IMR-90 (cell line): ENCODE results near the gene CST7. TPM values are rescaled to one million over a fixed set of nuclear protein-coding genes. Genes with fewer than 3 reads are reported as not detected.

Source experiments
- ATAC-seq: fragments of 200-7000 bp; cut with Tn5 transposase; 2 replicates; pipeline ENCODE4 v1.9.1; 2020; ENCODE audit warnings: low read depth, mild to moderate bottlenecking, moderate library complexity
- BruUV-seq: library from RNA; stranded (reverse); fragments of 400-500 nt; replicated peaks from 2 replicates; lab custom pipeline; 2021; lab: Mats Ljungman, UMichigan
- CTCF ChIA-PET: fragments of 300-600 bp; formaldehyde crosslinking; extraction: SDS; loops from one replicate; lab custom pipeline; 2021; ENCODE audit warnings: antibody characterized with exemption; lab: Yijun Ruan, JAX
- POLR2A ChIA-PET: fragments of 300-600 bp; sonication (Branson Sonifier 250); formaldehyde crosslinking; loops from one replicate; lab custom pipeline; 2022; ENCODE audit warnings: antibody characterized with exemption; ENCODE audit not compliant: unreplicated experiment; lab: Charles Lee
- DNase-seq: peaks from one replicate; pipeline ENCODE4 v3.0.0; 2013
- H2AFZ ChIP-seq: replicated peaks from 2 replicates; pipeline ENCODE3; 2013; ENCODE audit warnings: low read length, mild to moderate bottlenecking; ENCODE audit not compliant: poor library complexity
- H2AK5ac ChIP-seq: 2 replicates; pipeline ENCODE4 v1.6.1; 2013; ENCODE audit warnings: low read depth, low read length, inconsistent platforms
- H2AK9ac ChIP-seq: replicated peaks from 2 replicates; pipeline ENCODE3; 2013; ENCODE audit warnings: mild to moderate bottlenecking, low read depth, low read length, moderate library complexity; ENCODE audit not compliant: poor library complexity
- H2BK120ac ChIP-seq: 2 replicates; pipeline ENCODE4 v1.6.1; 2013; ENCODE audit warnings: low read depth, low read length, inconsistent platforms
- H2BK15ac ChIP-seq: 3 replicates; pipeline ENCODE4 v1.6.1; 2013; ENCODE audit warnings: low read depth, low read length, inconsistent platforms
- H2BK20ac ChIP-seq: 2 replicates; pipeline ENCODE4 v1.6.1; 2013; ENCODE audit warnings: low read depth, mild to moderate bottlenecking, inconsistent platforms, low read length, moderate library complexity
- H2BK5ac ChIP-seq: 2 replicates; pipeline ENCODE4 v1.6.1; 2013; ENCODE audit warnings: mild to moderate bottlenecking, low read depth, low read length, inconsistent platforms; ENCODE audit not compliant: poor library complexity, severe bottlenecking
- H3K14ac ChIP-seq: replicated peaks from 2 replicates; pipeline ENCODE4 v1.6.1; 2013; ENCODE audit warnings: low read depth, low read length, inconsistent platforms
- H3K18ac ChIP-seq: 2 replicates; pipeline ENCODE4 v1.6.1; 2013; ENCODE audit warnings: low read depth, low read length, control low read depth
- H3K23ac ChIP-seq: 2 replicates; pipeline ENCODE4 v1.6.1; 2013; ENCODE audit warnings: low read depth, low read length, inconsistent platforms
- H3K27ac ChIP-seq: 2 replicates; pipeline ENCODE4 v1.5.1; 2013; ENCODE audit warnings: mild to moderate bottlenecking, control low read depth, low read length; ENCODE audit not compliant: insufficient read depth
- H3K27me3 ChIP-seq: 2 replicates; pipeline ENCODE4 v1.6.1; 2013; ENCODE audit warnings: low read length; ENCODE audit not compliant: control insufficient read depth, insufficient read depth
- H3K36me3 ChIP-seq: 2 replicates; pipeline ENCODE4 v1.6.1; 2013; ENCODE audit warnings: low read length, mixed read lengths; ENCODE audit not compliant: control insufficient read depth, insufficient read depth
- H3K4ac ChIP-seq: 2 replicates; pipeline ENCODE4 v1.6.1; 2013; ENCODE audit warnings: low read depth, low read length, inconsistent platforms
- H3K4me1 ChIP-seq: 2 replicates; pipeline ENCODE4 v1.6.1; 2013; ENCODE audit warnings: low read length, mixed read lengths; ENCODE audit not compliant: control insufficient read depth, insufficient read depth
- H3K4me2 ChIP-seq: 2 replicates; pipeline ENCODE4 v1.6.1; 2013; ENCODE audit warnings: low read depth, mild to moderate bottlenecking, control low read depth, low read length, moderate library complexity
- H3K4me3 ChIP-seq: 2 replicates; pipeline ENCODE4 v1.5.1; 2013; ENCODE audit warnings: low read depth, mild to moderate bottlenecking, control low read depth, low read length, moderate library complexity; ENCODE audit not compliant: insufficient read depth
- H3K56ac ChIP-seq: 2 replicates; pipeline ENCODE4 v1.6.1; 2013; ENCODE audit warnings: low read length, inconsistent platforms; ENCODE audit not compliant: insufficient read depth; ENCODE audit errors: extremely low read depth
- H3K79me1 ChIP-seq, 2 experiments: 2 replicates each; pipeline ENCODE4 v1.6.1; 2013; ENCODE audit warnings: low read length in 2 of 2, inconsistent platforms in 1 of 2, low read depth in 1 of 2
- H3K9ac ChIP-seq: 2 replicates; pipeline ENCODE4 v1.6.1; 2013; ENCODE audit warnings: low read depth, low read length, control low read depth
- H3K9me1 ChIP-seq: 2 replicates; pipeline ENCODE4 v1.6.1; 2013; ENCODE audit warnings: low read length, inconsistent platforms; ENCODE audit not compliant: insufficient read depth
- H3K9me3 ChIP-seq: 2 replicates; pipeline ENCODE4 v1.6.1; 2013; ENCODE audit warnings: low read length; ENCODE audit not compliant: control insufficient read depth, insufficient read depth
- H4K20me1 ChIP-seq: 2 replicates; pipeline ENCODE4 v1.6.1; 2013; ENCODE audit warnings: low read length, inconsistent platforms; ENCODE audit not compliant: insufficient read depth
- H4K5ac ChIP-seq: 2 replicates; pipeline ENCODE4 v1.6.1; 2013; ENCODE audit warnings: mild to moderate bottlenecking, low read depth, low read length, control low read depth
- H4K8ac ChIP-seq, 2 experiments: 2 replicates each; pipeline ENCODE4 v1.6.1; 2013; ENCODE audit warnings: low read depth in 2 of 2, low read length in 2 of 2, control low read depth in 1 of 2, inconsistent platforms in 1 of 2
- H4K91ac ChIP-seq: 2 replicates; pipeline ENCODE4 v1.6.1; 2013; ENCODE audit warnings: low read depth, low read length, inconsistent platforms; ENCODE audit not compliant: insufficient read depth
- CEBPB ChIP-seq: IDR thresholded peaks from 2 replicates; pipeline ENCODE4 v1.6.1; 2012; ENCODE audit warnings: low read depth, low read length, improper control_type of control experiment
- CHD1 ChIP-seq: IDR thresholded peaks from 2 replicates; pipeline ENCODE4 v1.6.1; 2012; ENCODE audit warnings: low read depth, low read length, improper control_type of control experiment
- MXI1 ChIP-seq: IDR thresholded peaks from 2 replicates; pipeline ENCODE4 v1.6.1; 2012; ENCODE audit warnings: low read depth, mild to moderate bottlenecking, low read length, moderate library complexity, borderline replicate concordance
- NFE2L2 ChIP-seq: fragments of 150-350 bp; IDR thresholded peaks from 2 replicates; pipeline ENCODE4 v1.6.1; 2016; ENCODE audit warnings: low read depth, mild to moderate bottlenecking, low read length
- RAD21 ChIP-seq: IDR thresholded peaks from 2 replicates; pipeline ENCODE4 v1.6.1; 2012; ENCODE audit warnings: low read length, improper control_type of control experiment
- RCOR1 ChIP-seq: IDR thresholded peaks from 2 replicates; pipeline ENCODE4 v1.6.1; 2012; ENCODE audit warnings: mild to moderate bottlenecking, low read length, improper control_type of control experiment; ENCODE audit not compliant: insufficient replicate concordance
- RFX5 ChIP-seq: IDR thresholded peaks from 2 replicates; pipeline ENCODE4 v1.8.0; 2012; ENCODE audit warnings: low read depth, mild to moderate bottlenecking, low read length, moderate library complexity
- SMC3 ChIP-seq: fragments of 150-350 bp; IDR thresholded peaks from 2 replicates; pipeline ENCODE4 v1.6.1; 2016; ENCODE audit warnings: low read depth, mild to moderate bottlenecking, antibody characterized with exemption, low read length, moderate library complexity
- WGBS, 2 experiments: methylation state at CpG; one replicate each; pipeline versions ENCODE4 v1.1.5 to v1.1.7; 2013; ENCODE audit warnings: missing lambda C conversion rate in 2 of 2; ENCODE audit not compliant: insufficient read length in 1 of 2; ENCODE audit errors: extremely low coverage in 2 of 2; 5-methylcytosine and 5-hydroxymethylcytosine counted together
- dilution Hi-C: fragments of 300-500 bp; cut with HindIII; formaldehyde crosslinking; loops from one replicate; pipeline ENCODE4 v1.14.3; 2018; ENCODE audit warnings: low sequenced_read_pairs; ENCODE audit not compliant: unreplicated experiment
- in situ Hi-C: fragments of 300-500 bp; cut with MboI; formaldehyde crosslinking; loops from 3 replicates; pipeline ENCODE4 v1.14.3; 2019; ENCODE audit warnings: low sequenced_read_pairs, inconsistent platforms, mixed read lengths
- intact Hi-C: fragments of 100-400 bp; cut with micrococcal nuclease; formaldehyde crosslinking; loops from 2 replicates; pipeline ENCODE4 v1.10.0; 2022
- polyA plus RNA-seq, 3 experiments: library from polyadenylated mRNA; depleted of rRNA; stranded (reverse); fragments of >200 nt; gene quantifications; 2 replicates each; pipeline ENCODE4 v1.2.3, GENCODE V29; 2012; ENCODE audit warnings: low replicate concordance in 1 of 3
- total RNA-seq: library from RNA; depleted of rRNA; stranded (reverse); fragments of >200 nt; gene quantifications from 2 replicates; pipeline ENCODE4 v1.2.3, GENCODE V29; 2012
- TF ChIP-seq, protein P1 (sequence below): conservative IDR thresholded peaks from 2 replicates; pipeline ENCODE4 v1.5.1; 2012; ENCODE audit warnings: mild to moderate bottlenecking, low read depth, low read length, improper control_type of control experiment

The CST7 gene
- total and polyA plus RNA-seq, 2 of the 4 experiments (the other 2 are of a cell fraction), result not detected

GRCh38 chr20:24977336-24977735 lies 28.3 kb downstream of the CST7 start:
- Histone ChIP-seq H2AK9ac (no peak overlapping the region), H3K23ac (no peak overlapping the region), H3K36me3 (peaks cover 21% of the 10 kb centered on the region), H2AFZ (no peak overlapping the region), H2BK5ac (no peak overlapping the region), H3K79me1 (peaks cover 12 to 18% of the 10 kb centered on the region in 2 experiments; a peak in 3 of 4 replicates), H2BK15ac (no peak overlapping the region), H3K18ac (no peak overlapping the region), H4K20me1 (no peaks in the 10 kb centered on the region; the same call in 1 of the 2 replicates), H3K4me3 (no peak overlapping the region), H3K27me3 (no peaks in the 10 kb centered on the region), H4K91ac (no peak overlapping the region), H4K8ac (no peak overlapping the region), H3K9ac (no peak overlapping the region), H2AK5ac (no peak overlapping the region), H3K27ac (no peak overlapping the region), H3K9me1 (no peaks in the 10 kb centered on the region), H3K4me1 (no peaks in the 10 kb centered on the region), H2BK120ac (no peak overlapping the region), H3K9me3 (peaks cover 7% of the 10 kb centered on the region; the same call in 1 of the 2 replicates), H3K4ac (no peak overlapping the region), H2BK20ac (no peak overlapping the region), H3K4me2 (no peak overlapping the region), H3K14ac (no peak overlapping the region), H4K5ac (no peak overlapping the region), H3K56ac (no peak overlapping the region)
- intact Hi-C loops, result no loop called here
- WGBS, 2 experiments, result no CpG with 5 or more reads among the region's 1 CpG
- POLR2A ChIA-PET, result no interaction called here
- TF ChIP-seq NFE2L2 (no peak), CHD1 (no peak), SMC3 (no peak), RCOR1 (no peak), RFX5 (no peak), MXI1 (no peak), CEBPB (no peak), RAD21 (no peak)
- TF ChIP-seq, protein P1, sequence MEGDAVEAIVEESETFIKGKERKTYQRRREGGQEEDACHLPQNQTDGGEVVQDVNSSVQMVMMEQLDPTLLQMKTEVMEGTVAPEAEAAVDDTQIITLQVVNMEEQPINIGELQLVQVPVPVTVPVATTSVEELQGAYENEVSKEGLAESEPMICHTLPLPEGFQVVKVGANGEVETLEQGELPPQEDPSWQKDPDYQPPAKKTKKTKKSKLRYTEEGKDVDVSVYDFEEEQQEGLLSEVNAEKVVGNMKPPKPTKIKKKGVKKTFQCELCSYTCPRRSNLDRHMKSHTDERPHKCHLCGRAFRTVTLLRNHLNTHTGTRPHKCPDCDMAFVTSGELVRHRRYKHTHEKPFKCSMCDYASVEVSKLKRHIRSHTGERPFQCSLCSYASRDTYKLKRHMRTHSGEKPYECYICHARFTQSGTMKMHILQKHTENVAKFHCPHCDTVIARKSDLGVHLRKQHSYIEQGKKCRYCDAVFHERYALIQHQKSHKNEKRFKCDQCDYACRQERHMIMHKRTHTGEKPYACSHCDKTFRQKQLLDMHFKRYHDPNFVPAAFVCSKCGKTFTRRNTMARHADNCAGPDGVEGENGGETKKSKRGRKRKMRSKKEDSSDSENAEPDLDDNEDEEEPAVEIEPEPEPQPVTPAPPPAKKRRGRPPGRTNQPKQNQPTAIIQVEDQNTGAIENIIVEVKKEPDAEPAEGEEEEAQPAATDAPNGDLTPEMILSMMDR, result no peak
- DNase-seq, result no peak
- CTCF ChIA-PET, result no interaction called here
- ATAC-seq, result no peak
- in situ Hi-C loops, result loop anchor here (25.0 kb wide), 3 partner anchors 610 to 885 kb away; partner anchors contain the start of genes NINL and ZNF337
- BruUV-seq, result no TSS peak
- dilution Hi-C loops, result no loop called here
